Glomerular visceral epithelial cell (primary cell): Measurements from ENCODE around the gene MPPED1.

Experiments
- DNase-seq: peaks from one replicate; pipeline ENCODE4 v3.0.0-alpha.2; 2016; ENCODE audit errors: extremely low spot score

The MPPED1 gene

GRCh38 chr22:43411040-43411868 is 560 bp upstream of the MPPED1 start:
- no peak for DNase-seq

GRCh38 chr22:43412808-43413795 is 1.3 kb downstream of the MPPED1 start:
- DNase-seq = no peak

GRCh38 chr22:43413826-43414225 is 2.0 kb downstream of the MPPED1 start:
- DNase-seq = no peak

- DNase-seq = no peak
These were observed 3.9 kb downstream of the MPPED1 start for GRCh38 chr22:43415681-43416080.

GRCh38 chr22:43417555-43417954 is 5.7 kb downstream of the MPPED1 start:
- no peak for DNase-seq

- DNase-seq = no peak
These were observed 6.4 kb downstream of the MPPED1 start for GRCh38 chr22:43418079-43418825.

- DNase-seq = no peak
These were observed 7.7 kb downstream of the MPPED1 start for GRCh38 chr22:43419371-43420080.

GRCh38 chr22:43421046-43421665 is 9.3 kb downstream of the MPPED1 start:
- DNase-seq = no peak

- no peak for DNase-seq
These were observed 10.3 kb downstream of the MPPED1 start for GRCh38 chr22:43421914-43422615.

- DNase-seq = no peak
These were observed 11.2 kb downstream of the MPPED1 start for GRCh38 chr22:43423046-43423445.

GRCh38 chr22:43424201-43424600 is 12.4 kb downstream of the MPPED1 start:
- DNase-seq = no peak

GRCh38 chr22:43424666-43425630 is 13.1 kb downstream of the MPPED1 start:
- no peak for DNase-seq

- no peak for DNase-seq
These were observed 14.4 kb downstream of the MPPED1 start for GRCh38 chr22:43425976-43426785.

- no peak for DNase-seq
These were observed 15.0 kb downstream of the MPPED1 start for GRCh38 chr22:43426816-43427215.

GRCh38 chr22:43427296-43428004 is 15.6 kb downstream of the MPPED1 start:
- DNase-seq = no peak

- DNase-seq = no peak
These were observed 16.2 kb downstream of the MPPED1 start for GRCh38 chr22:43428005-43428485.

GRCh38 chr22:43428521-43428920 is 16.7 kb downstream of the MPPED1 start:
- DNase-seq = no peak
